OCI-M1 (cell line): ENCODE data around the gene CACNA1F.

Experiments used
- DNase-seq: peaks from one replicate; lab custom pipeline; 2025; lab: John Stamatoyannopoulos, UW

CACNA1F gene

DNA sequence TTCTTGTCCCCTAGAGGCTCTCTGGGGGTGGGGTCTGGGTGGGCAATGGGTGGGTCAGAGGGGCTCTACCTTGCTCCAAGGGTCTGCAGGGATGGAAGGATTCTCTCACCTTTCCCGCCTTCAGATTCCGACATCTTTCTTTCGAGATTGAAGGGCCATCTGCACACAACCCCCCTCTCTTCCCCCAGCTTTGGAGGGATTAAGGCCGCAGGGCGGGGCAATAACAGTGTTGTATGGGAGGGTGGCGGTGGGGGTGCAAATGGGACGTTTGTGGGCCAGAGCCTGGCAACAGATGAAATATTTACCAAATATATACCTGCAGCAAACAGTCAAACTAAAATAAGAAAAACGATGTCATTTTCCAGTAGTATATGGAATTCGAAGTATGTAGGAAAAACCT is at the start of gene CACNA1F:
TSS of gene CACNA1F (minus strand) at position 165 of the 400 bp plus-strand sequence. CDS start at position 134, 31 bp downstream.
- no peak for DNase-seq

- peak; percentile 60 for DNase-seq
These were observed 49.5 kb upstream of the CACNA1F start for GRCh38 chrX:49282647-49283011.

GRCh38 chrX:49278081-49278480 is 44.9 kb upstream of the CACNA1F start:
- DNase-seq: no peak

GRCh38 chrX:49277535-49277830 is 44.3 kb upstream of the CACNA1F start:
- no peak for DNase-seq

DNA sequence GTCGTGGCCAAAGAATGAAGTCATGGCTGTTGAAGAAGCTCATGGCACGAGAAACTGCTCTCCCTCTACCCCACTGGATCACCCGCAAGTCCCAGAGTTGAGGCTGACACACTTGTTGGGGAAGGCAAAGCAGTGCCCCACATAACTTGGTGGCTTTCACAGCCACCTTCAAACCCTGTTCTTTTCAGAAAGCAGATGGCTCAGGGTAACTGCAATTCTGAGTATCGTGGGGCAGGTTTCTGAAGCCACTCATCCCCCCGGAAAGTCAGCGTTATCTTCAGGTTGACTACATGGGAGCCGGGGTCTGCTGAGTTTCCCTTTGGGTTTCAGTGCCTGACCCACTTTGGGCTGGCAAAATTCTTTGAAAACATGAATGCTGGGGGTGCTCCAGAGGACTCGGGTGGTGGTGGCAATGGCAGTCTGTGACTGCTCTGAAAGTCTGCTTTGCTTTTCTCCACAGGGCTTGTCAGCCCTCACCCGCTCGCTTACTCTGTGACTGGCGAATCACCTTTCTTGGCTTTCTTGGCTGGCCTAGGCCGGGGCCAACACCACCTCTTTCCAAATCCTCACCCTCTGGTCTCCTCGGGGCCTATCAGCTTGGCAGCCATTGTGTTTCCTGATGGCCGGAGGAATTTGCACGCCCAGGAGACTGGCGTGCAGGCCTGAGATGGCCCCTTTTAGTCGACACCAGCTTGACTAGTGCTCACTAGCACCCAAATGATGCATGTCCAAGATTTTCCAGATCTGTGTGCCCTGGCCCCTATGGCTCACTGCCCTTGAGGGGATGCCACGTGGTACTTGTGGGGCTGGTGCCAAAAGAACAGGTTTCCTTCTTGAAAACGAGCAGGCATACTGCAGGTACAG is 43.8 kb upstream of the CACNA1F start:
- DNase-seq: no peak

GRCh38 chrX:49276207-49276606 is 43.1 kb upstream of the CACNA1F start:
- no peak for DNase-seq

- DNase-seq: no peak
These were observed 40.1 kb upstream of the CACNA1F start for GRCh38 chrX:49273181-49273727.

DNA sequence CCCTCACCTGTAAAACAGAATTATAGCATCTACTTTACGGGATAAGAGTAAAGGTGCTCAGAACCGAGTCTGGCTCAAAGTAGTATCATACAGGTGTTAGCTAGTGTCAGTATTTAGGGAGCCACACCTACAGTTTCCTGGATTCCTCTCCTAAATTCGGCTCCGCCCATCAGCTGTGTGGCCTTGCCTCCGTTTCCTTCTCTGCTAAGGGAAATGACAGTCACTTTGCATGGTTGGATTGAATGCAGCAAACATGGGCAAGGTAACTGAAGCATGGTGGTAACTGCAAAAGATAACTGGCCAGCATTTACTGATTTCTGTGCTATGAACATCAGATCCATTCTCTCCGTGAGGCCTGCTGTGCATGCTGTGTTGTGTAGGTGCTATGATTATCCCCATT is 39.3 kb upstream of the CACNA1F start:
- no peak for DNase-seq

DNA sequence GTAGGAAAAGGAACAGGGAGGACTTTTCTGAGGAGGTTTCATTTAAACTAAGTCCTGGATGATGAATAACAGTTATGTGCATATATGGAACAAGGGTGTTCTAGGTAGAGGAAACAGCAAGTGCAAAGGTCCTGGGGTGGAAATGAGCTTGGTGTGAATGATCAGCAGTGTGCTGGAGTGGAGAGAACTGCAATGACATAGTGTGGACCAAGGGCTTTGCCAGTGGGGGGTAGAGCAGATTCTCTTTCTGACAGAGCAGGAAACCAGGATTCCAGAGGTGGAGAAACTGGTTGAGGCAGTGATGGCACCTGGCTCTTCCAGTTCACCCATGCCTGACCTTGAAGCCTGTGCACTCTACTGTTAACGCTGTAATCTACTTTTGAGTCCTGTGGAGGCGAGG is 38.2 kb upstream of the CACNA1F start:
- no peak for DNase-seq

- no peak for DNase-seq
These were observed 37.2 kb upstream of the CACNA1F start for GRCh38 chrX:49270249-49270921.

- DNase-seq: no peak
These were observed 36.7 kb upstream of the CACNA1F start, which contains the start of gene PPP1R3F for GRCh38 chrX:49269767-49270248. PPP1R3F (plus strand) TSS chrX:49269793; CDS start chrX:49269870, 77 bp downstream.

- DNase-seq: peak; percentile 98
These were observed 36.0 kb upstream of the CACNA1F start for GRCh38 chrX:49269010-49269766.

- DNase-seq: no peak
These were observed 35.5 kb upstream of the CACNA1F start for GRCh38 chrX:49268702-49269009.

GRCh38 chrX:49266523-49267445 is 33.6 kb upstream of the CACNA1F start:
- no peak for DNase-seq

- DNase-seq: no peak
These were observed 31.3 kb upstream of the CACNA1F start, which contains the start of gene FOXP3 for GRCh38 chrX:49264460-49264859. FOXP3 (minus strand) TSS chrX:49264710; CDS start chrX:49258505, 6,205 bp downstream.

- DNase-seq: no peak
These were observed 30.5 kb upstream of the CACNA1F start for GRCh38 chrX:49263631-49264030.

DNA sequence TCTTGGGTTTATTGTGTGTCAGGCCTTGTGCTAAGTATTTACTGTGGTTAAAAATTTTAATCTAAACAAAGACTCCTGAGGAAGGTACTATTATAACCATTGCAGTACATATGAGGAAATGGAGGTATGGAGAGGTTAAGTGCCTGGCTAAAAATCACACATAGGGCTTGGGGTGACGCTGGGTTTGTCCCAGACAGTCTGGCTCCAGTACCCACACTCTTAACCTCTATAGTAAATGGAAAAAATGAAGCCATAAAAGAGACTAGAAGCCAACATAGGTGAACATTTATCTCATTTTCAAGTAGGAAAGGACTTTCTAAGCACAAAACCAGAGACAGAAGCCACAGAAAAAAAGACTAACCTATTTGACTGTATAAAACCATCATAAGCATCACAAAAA is 29.5 kb upstream of the CACNA1F start:
- DNase-seq: no peak

DNA sequence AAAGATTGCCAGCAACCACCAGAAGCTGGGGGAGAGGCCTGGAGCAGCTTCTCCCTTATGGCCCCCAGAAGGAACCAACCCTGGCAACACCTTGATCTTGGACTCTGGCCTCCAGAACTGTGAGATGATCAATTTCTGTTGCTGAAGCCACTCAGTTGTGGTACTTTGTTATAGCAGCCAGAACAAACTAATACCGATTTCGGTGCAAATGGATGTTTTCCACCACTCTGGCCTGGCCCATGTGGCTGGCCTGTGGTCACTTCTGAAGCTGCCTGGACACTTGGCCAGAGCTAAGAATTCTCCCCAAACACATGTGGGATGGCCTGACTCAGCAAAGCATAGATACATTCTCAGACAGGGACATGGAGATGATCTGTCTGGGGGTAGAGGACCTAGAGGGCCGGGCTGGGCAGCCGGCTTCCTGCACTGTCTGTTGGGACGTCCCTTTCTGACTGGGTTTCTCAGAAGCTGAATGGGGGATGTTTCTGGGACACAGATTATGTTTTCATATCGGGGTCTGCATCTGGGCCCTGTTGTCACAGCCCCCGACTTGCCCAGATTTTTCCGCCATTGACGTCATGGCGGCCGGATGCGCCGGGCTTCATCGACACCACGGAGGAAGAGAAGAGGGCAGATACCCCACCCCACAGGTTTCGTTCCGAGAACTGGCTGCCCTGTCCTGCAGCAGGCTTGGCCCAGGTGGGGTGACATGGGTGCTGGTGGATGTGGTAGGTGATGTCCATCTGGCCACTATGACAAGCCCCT is 27.3 kb upstream of the CACNA1F start:
- DNase-seq: no peak

DNA sequence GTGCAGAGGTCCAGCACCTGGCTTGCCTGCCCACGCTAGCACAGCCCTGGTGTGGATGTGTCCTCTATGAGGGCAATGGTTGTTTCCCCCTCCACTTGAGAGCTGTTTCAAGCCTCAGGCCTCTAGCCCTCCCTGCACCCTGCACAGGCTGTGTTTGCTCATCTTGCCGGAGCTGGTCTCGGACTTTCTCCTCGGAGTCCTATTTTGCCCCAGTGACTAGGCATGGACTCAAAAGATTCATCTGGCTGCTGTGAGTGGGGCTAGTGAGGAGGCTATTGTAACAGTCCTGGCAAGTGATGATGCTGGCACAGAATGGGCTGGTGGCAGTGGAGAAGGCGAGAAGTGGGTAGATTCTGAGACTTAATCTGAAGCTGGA is 25.6 kb upstream of the CACNA1F start:
- DNase-seq: no peak
